ENCODE data around the gene TSPAN18.

The TSPAN18 gene

DNA sequence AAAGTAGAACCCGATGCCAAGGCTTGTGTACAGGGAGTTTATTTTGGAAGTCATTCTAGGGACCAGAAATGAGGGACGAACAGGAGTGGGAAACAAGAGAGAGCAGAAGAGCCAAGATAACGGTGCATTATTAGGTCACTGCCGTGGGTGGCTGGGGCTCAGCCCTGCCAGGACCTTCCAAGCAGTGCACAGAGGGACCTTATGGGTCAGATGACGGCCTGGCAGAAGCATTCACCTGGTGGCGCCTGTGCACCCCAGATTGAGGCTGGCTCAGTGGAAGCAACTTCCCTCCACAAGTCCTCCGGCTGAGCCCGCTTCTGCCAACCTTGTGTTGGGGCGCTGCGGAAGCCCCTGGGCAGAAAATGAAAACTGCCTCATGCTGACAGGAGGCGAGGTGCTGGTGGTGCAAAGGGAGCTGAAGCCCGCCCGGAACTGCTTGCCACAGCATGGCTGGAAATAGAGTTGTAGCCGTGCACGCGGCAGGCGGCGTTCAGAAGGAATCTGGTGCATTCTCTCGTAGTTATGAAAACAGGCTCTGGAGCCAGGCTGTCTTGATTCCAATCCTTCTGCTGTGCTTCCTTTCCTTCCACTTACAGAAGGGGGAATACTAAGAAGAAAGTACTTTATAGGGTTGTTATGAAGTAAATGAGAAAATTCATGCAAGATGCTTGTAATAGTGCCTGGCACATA is 246.1 kb downstream of the TSPAN18 start:
- no peak for DNase-seq (ENCODE audit: low spot score)
- Mint-ChIP-seq H3K4me1 (ENCODE audit: low read depth) (no peaks in the 10 kb centered on the region), H3K27ac (no peak overlapping the region), H3K27me3 (ENCODE audit: low read depth) (no peaks in the 10 kb centered on the region), H3K4me3 (no peak overlapping the region), H3K36me3 (ENCODE audit: low read depth) (no peaks in the 10 kb centered on the region), H3K9me3 (no peaks in the 10 kb centered on the region)

GRCh38 chr11:44973632-44974401 is 247.1 kb downstream of the TSPAN18 start:
- no peaks in the 10 kb centered on the region for H3K9me3 Mint-ChIP-seq
- DNase-seq (ENCODE audit: low spot score) = no peak
- no peaks in the 10 kb centered on the region for H3K27me3 Mint-ChIP-seq (ENCODE audit: low read depth)
- H3K4me3 Mint-ChIP-seq = no peak overlapping the region
- no peaks in the 10 kb centered on the region for H3K36me3 Mint-ChIP-seq (ENCODE audit: low read depth)
- no peaks in the 10 kb centered on the region for H3K4me1 Mint-ChIP-seq (ENCODE audit: low read depth)
- no peak overlapping the region for H3K27ac Mint-ChIP-seq

GRCh38 chr11:44974402-44975000 is 247.7 kb downstream of the TSPAN18 start:
- Mint-ChIP-seq H3K4me1 (ENCODE audit: low read depth) (peaks cover under 1% of the 10 kb centered on the region), H3K4me3 (no peak overlapping the region), H3K36me3 (ENCODE audit: low read depth) (no peaks in the 10 kb centered on the region), H3K27me3 (ENCODE audit: low read depth) (no peaks in the 10 kb centered on the region), H3K9me3 (no peaks in the 10 kb centered on the region), H3K27ac (no peak overlapping the region)
- no peak for DNase-seq (ENCODE audit: low spot score)

GRCh38 chr11:44976576-44976975 is 249.8 kb downstream of the TSPAN18 start:
- Mint-ChIP-seq H3K4me3 (no peak overlapping the region), H3K36me3 (ENCODE audit: low read depth) (no peaks in the 10 kb centered on the region), H3K27me3 (ENCODE audit: low read depth) (no peaks in the 10 kb centered on the region), H3K4me1 (ENCODE audit: low read depth) (peaks cover 5% of the 10 kb centered on the region), H3K27ac (no peak overlapping the region), H3K9me3 (no peaks in the 10 kb centered on the region)
- DNase-seq (ENCODE audit: low spot score) = no peak

DNA sequence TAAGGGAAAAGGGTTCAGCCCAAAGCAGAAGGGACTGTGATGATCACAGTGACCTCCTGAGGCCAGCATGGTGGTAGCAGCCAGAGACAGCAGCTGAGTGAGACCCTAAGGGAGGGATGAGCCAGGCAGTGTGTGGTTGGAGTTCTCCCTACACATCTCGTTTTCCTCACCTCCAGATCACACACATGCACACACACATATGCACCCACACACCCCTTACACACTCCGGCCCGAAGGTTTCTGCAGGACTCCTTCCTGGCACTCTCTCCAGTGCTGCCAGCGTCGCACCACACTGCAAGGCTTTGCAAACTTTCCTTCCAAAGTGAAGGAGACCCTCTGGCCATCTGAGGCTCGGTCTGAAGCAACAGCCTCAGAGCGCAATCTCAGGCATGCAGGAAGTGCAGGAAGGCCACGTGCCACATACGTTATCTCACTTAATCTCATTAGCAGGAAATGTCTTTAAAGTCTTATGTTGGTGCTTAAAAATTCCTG is 250.8 kb downstream of the TSPAN18 start:
- no peak overlapping the region for H3K27ac Mint-ChIP-seq
- H3K9me3 Mint-ChIP-seq = no peaks in the 10 kb centered on the region
- no peak overlapping the region for H3K4me3 Mint-ChIP-seq
- H3K27me3 Mint-ChIP-seq (ENCODE audit: low read depth) = no peaks in the 10 kb centered on the region
- DNase-seq (ENCODE audit: low spot score) = no peak
- H3K4me1 Mint-ChIP-seq (ENCODE audit: low read depth) = peaks cover 5% of the 10 kb centered on the region
- H3K36me3 Mint-ChIP-seq (ENCODE audit: low read depth) = no peaks in the 10 kb centered on the region

GRCh38 chr11:44978274-44978960 is 251.7 kb downstream of the TSPAN18 start:
- DNase-seq (ENCODE audit: low spot score) = no peak
- no peaks in the 10 kb centered on the region for H3K36me3 Mint-ChIP-seq (ENCODE audit: low read depth)
- H3K4me3 Mint-ChIP-seq = no peak overlapping the region
- no peak overlapping the region for H3K27ac Mint-ChIP-seq
- H3K9me3 Mint-ChIP-seq = no peaks in the 10 kb centered on the region
- peaks cover 5% of the 10 kb centered on the region for H3K4me1 Mint-ChIP-seq (ENCODE audit: low read depth)
- H3K27me3 Mint-ChIP-seq (ENCODE audit: low read depth) = no peaks in the 10 kb centered on the region

- H3K9me3 Mint-ChIP-seq = no peaks in the 10 kb centered on the region
- H3K4me3 Mint-ChIP-seq = no peak overlapping the region
- peaks cover 5% of the 10 kb centered on the region for H3K4me1 Mint-ChIP-seq (ENCODE audit: low read depth)
- H3K27ac Mint-ChIP-seq = no peak overlapping the region
- H3K27me3 Mint-ChIP-seq (ENCODE audit: low read depth) = no peaks in the 10 kb centered on the region
- H3K36me3 Mint-ChIP-seq (ENCODE audit: low read depth) = no peaks in the 10 kb centered on the region
- no peak for DNase-seq (ENCODE audit: low spot score)
Measured at GRCh38 chr11:44978961-44979331, 252.2 kb downstream of the TSPAN18 start.

- no peak overlapping the region for H3K4me3 Mint-ChIP-seq
- H3K27me3 Mint-ChIP-seq (ENCODE audit: low read depth) = no peaks in the 10 kb centered on the region
- DNase-seq (ENCODE audit: low spot score) = no peak
- no peaks in the 10 kb centered on the region for H3K36me3 Mint-ChIP-seq (ENCODE audit: low read depth)
- H3K27ac Mint-ChIP-seq = no peak overlapping the region
- H3K9me3 Mint-ChIP-seq = no peaks in the 10 kb centered on the region
- peaks cover 5% of the 10 kb centered on the region for H3K4me1 Mint-ChIP-seq (ENCODE audit: low read depth)
Measured at GRCh38 chr11:44979543-44980399, 253.0 kb downstream of the TSPAN18 start.

DNA sequence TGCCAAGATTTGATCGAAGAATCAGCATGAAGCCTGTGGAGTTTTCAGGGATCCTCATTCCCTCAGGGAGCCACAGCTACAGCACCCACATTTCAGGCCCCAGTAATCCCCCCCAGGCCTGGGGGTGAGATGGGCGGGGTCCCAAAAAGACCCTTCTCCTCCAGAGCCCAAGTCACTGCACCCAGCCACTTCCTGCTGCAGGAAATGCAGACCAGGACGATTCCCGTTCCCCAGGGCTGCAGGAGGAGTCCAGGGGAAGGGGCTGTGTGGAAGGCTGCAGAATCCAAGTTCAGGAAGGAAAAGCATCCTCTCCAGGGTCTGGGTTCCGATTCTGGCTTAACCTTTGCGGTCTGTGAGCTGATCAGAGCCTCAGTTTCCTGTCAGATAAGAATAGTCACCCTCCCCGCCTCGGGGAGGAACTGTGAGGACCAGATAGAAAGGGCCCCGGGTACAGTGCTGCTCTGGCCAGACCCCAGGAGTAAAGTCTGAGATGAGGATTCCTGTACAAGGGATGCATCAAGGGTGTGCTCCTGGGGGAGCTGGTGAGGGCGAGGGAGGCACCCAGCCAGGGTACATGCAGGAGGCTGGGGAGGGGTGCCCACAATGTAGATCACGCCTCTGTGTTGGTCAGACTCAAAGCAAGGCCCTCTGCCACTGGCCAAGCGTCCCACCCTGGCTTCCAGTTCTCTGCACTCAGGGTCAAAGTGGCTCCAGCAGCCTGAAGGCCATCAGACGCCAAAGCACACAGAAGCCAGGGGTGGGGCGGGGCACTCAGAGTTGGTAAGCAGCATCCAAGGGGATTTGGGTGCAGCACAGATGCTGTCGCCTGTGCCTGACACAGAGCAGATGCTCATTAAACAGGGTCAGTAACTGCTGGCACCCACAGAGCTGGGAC is 254.0 kb downstream of the TSPAN18 start:
- no peak for DNase-seq (ENCODE audit: low spot score)
- Mint-ChIP-seq H3K27me3 (ENCODE audit: low read depth) (no peaks in the 10 kb centered on the region), H3K27ac (no peak overlapping the region), H3K9me3 (no peaks in the 10 kb centered on the region), H3K4me3 (no peak overlapping the region), H3K4me1 (ENCODE audit: low read depth) (peaks cover 5% of the 10 kb centered on the region), H3K36me3 (ENCODE audit: low read depth) (no peaks in the 10 kb centered on the region)

All from T-helper 2 cell treated with Interferon-gamma antibody and Interleukin-4, amounts not matched to agents 5 μg/mL and 100 μg/mL, for 36 hours (primary cell).